Transverse colon (tissue), 4 donors: Measurements from ENCODE around the gene GNB1L. TPM values are rescaled to one million over a fixed set of nuclear protein-coding genes. Genes with fewer than 3 reads are reported as not detected.

Experiments
- DNase-seq: peaks from one replicate; pipeline ENCODE4 v3.0.0-alpha.2; 2019
- H3K27ac ChIP-seq, 4 donors: fragments of 200-600 bp; sonication (generic); 2 replicates each; pipeline ENCODE4 v1.5.1; 2016 to 2018; ENCODE audit warnings: inconsistent platforms in 4 of 4
- H3K27me3 ChIP-seq: fragments of 200-600 bp; sonication (generic); 2 replicates; pipeline ENCODE4 v1.5.1; 2017; ENCODE audit warnings: inconsistent platforms
- H3K36me3 ChIP-seq, 4 donors: fragments of 200-600 bp; sonication (generic); 2 replicates each; pipeline ENCODE4 v1.5.1; 2017 to 2019; ENCODE audit warnings: inconsistent platforms in 4 of 4
- H3K4me1 ChIP-seq, 4 donors: fragments of 200-600 bp; sonication (generic); 2 replicates each; pipeline ENCODE4 v1.5.1; 2017 to 2020; ENCODE audit warnings: inconsistent platforms in 4 of 4
- H3K4me3 ChIP-seq, 4 donors: fragments of 200-600 bp; sonication (generic); 1 replicate in 1 of 4; 2 replicates in 3 of 4; pipeline versions ENCODE4 v1.5.1 to v1.6.1; 2017 to 2019; ENCODE audit warnings: inconsistent platforms in 4 of 4
- H3K9me3 ChIP-seq, 2 donors: fragments of 200-600 bp; sonication (generic); 2 replicates each; pipeline ENCODE4 v1.5.1; 2017 to 2019; ENCODE audit warnings: inconsistent platforms in 2 of 2
- EP300 ChIP-seq: sonication (generic); formaldehyde crosslinking; IDR thresholded peaks from one replicate; pipeline ENCODE4 v1.6.1; 2017; ENCODE audit warnings: antibody characterized with exemption, low read depth
- POLR2A ChIP-seq: fragments of 450-650 bp; IDR thresholded peaks from one replicate; pipeline ENCODE4 v1.6.1; 2016; ENCODE audit warnings: antibody characterized with exemption, mild to moderate bottlenecking, moderate library complexity
- POLR2AphosphoS5 ChIP-seq, 3 donors: sonication (generic); formaldehyde crosslinking; IDR thresholded peaks; one replicate each; pipeline ENCODE4 v1.6.1; 2016; ENCODE audit warnings: antibody characterized with exemption in 3 of 3
- WGBS, 2 donors: methylation state at CpG; one replicate each; pipeline ENCODE4 v1.1.5; 2018; ENCODE audit warnings: low coverage in 1 of 2; 5-methylcytosine and 5-hydroxymethylcytosine counted together
- in situ Hi-C, 4 donors: fragments of 200-750 bp; cut with MboI; loops; one replicate each; pipeline versions ENCODE4 v1.15.0 to v1.15.1; 2017; ENCODE audit warnings: low sequenced_read_pairs in 3 of 4, low pct_ligation_motif_present in 1 of 4, low pct_unique_long_range_greater_than_20kb in 1 of 4
- intact Hi-C: fragments of 100-400 bp; cut with DNase I; formaldehyde crosslinking; loops from one replicate; pipeline ENCODE4 v1.15.1; 2023; ENCODE audit warnings: low total_unique reads
- total RNA-seq, 4 donors: library from RNA; depleted of rRNA; stranded (reverse); fragments of >200 nt; gene quantifications; one replicate each; pipeline ENCODE4 v1.1.0, GENCODE V29; 2016
- TF ChIP-seq, protein P1 (sequence below), 5 experiments: fragments of 200-600 bp in 3 of 5; fragments of 450-650 bp in 2 of 5; sonication (generic) in 3 of 5; IDR thresholded peaks; 1 replicate in 2 of 5; 2 replicates in 3 of 5; pipeline ENCODE4 v1.5.1; 2016 to 2017; ENCODE audit warnings: antibody characterized with exemption in 5 of 5, inconsistent platforms in 3 of 5, mild to moderate bottlenecking in 2 of 5, moderate library complexity in 1 of 5

GNB1L gene
- total RNA-seq, 4 donors from 2014 or later = 0.80 to 4.8 (median 2.8) TPM

- Histone ChIP-seq H3K27me3 (peaks cover 1% of the 10 kb centered on the region), H3K27ac (no peak overlapping the region), H3K4me3 (no peak overlapping the region), H3K36me3 (no peaks in the 10 kb centered on the region), H3K4me1 (no peaks in the 10 kb centered on the region), H3K9me3 (no peaks in the 10 kb centered on the region)
- DNase-seq = no peak
- intact Hi-C loops = no loop called here
- TF ChIP-seq POLR2A = no peak
- no peak for TF ChIP-seq EP300
- TF ChIP-seq, protein P1, sequence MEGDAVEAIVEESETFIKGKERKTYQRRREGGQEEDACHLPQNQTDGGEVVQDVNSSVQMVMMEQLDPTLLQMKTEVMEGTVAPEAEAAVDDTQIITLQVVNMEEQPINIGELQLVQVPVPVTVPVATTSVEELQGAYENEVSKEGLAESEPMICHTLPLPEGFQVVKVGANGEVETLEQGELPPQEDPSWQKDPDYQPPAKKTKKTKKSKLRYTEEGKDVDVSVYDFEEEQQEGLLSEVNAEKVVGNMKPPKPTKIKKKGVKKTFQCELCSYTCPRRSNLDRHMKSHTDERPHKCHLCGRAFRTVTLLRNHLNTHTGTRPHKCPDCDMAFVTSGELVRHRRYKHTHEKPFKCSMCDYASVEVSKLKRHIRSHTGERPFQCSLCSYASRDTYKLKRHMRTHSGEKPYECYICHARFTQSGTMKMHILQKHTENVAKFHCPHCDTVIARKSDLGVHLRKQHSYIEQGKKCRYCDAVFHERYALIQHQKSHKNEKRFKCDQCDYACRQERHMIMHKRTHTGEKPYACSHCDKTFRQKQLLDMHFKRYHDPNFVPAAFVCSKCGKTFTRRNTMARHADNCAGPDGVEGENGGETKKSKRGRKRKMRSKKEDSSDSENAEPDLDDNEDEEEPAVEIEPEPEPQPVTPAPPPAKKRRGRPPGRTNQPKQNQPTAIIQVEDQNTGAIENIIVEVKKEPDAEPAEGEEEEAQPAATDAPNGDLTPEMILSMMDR (IDR thresholded peaks at IDR 0.05) = no peak
- TF ChIP-seq POLR2AphosphoS5 (IDR thresholded peaks at IDR 0.05) = no peak
- in situ Hi-C loops = no loop called here
- 96% methylated on average over 34 of the region's 34 CpGs; no CpG with 5 or more reads in 1 of the 2 donors for WGBS, 2 donors
These were observed 65.9 kb downstream of the GNB1L start for GRCh38 chr22:19788661-19789225.

DNA sequence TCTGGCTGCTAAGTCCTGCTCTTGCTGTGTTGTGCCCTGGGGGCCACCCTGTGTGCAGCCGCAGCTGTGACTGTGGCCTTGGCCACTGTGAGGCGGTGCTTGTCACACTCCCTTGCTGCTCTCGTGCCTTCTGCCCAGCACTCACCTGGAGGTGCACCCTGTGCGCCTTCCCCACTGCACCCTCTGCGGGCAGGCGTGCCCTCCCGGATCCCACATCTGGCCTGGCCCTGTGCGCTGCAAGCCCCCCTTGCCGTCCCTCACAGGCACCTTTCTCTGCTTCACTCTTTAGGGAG is 66.9 kb downstream of the GNB1L start:
- Histone ChIP-seq H3K36me3 (no peaks in the 10 kb centered on the region), H3K4me1 (no peaks in the 10 kb centered on the region), H3K27ac (no peak overlapping the region), H3K27me3 (peaks cover 9% of the 10 kb centered on the region), H3K9me3 (no peaks in the 10 kb centered on the region), H3K4me3 (no peak overlapping the region)
- DNase-seq = no peak
- intact Hi-C loops = no loop called here
- in situ Hi-C loops = no loop called here
- WGBS, 2 donors = 97% methylated on average over 9 of the region's 9 CpGs; no CpG with 5 or more reads in 1 of the 2 donors
- no peak for TF ChIP-seq POLR2A
- TF ChIP-seq, protein P1 (IDR thresholded peaks at IDR 0.05) = no peak
- no peak for TF ChIP-seq POLR2AphosphoS5 (IDR thresholded peaks at IDR 0.05)
- TF ChIP-seq EP300 = no peak

- WGBS, 2 donors = 93% methylated on average over 27 of the region's 28 CpGs; no CpG with 5 or more reads in 1 of the 2 donors
These were observed 67.5 kb downstream of the GNB1L start for GRCh38 chr22:19786959-19787848.

DNA sequence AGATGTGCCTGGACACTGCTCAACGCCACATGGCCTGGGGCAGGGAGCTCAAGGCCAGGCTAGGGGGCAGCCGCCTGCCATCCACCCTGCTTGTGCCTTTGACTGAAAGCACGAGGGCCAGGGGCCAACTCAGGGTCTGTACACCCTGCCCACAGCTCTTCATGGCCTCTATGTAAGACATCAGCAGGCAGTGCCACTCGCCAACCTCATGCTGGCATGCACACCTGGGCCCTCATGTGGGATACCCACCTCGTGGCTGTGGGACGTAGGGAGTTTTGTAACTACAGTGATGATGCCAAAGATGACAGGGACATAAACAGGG is 68.4 kb downstream of the GNB1L start:
- in situ Hi-C loops = no loop called here
- TF ChIP-seq EP300 = no peak
- TF ChIP-seq POLR2A = no peak
- TF ChIP-seq POLR2AphosphoS5 (IDR thresholded peaks at IDR 0.05) = no peak
- TF ChIP-seq, protein P1 (IDR thresholded peaks at IDR 0.05) = no peak

More at GRCh38 chr22:19786959-19787848, 67.5 kb downstream of the GNB1L start:
- in situ Hi-C loops = no loop called here
- no peak overlapping the region for H3K4me3 ChIP-seq
- H3K4me1 ChIP-seq = no peaks in the 10 kb centered on the region
- peaks cover 15% of the 10 kb centered on the region for H3K27me3 ChIP-seq
- no peaks in the 10 kb centered on the region for H3K36me3 ChIP-seq
- H3K9me3 ChIP-seq = no peaks in the 10 kb centered on the region
- intact Hi-C loops = no loop called here
- no peak for DNase-seq
- no peak for TF ChIP-seq EP300
- TF ChIP-seq POLR2AphosphoS5 (IDR thresholded peaks at IDR 0.05) = no peak
- TF ChIP-seq POLR2A = no peak
- TF ChIP-seq, protein P1 (IDR thresholded peaks at IDR 0.05) = no peak
- no peak overlapping the region for H3K27ac ChIP-seq

More for the DNA sequence above, 68.4 kb downstream of the GNB1L start:
- Histone ChIP-seq H3K27ac (no peak overlapping the region), H3K4me1 (no peaks in the 10 kb centered on the region), H3K9me3 (no peaks in the 10 kb centered on the region), H3K27me3 (peaks cover 25% of the 10 kb centered on the region), H3K36me3 (no peaks in the 10 kb centered on the region), H3K4me3 (no peak overlapping the region)
- intact Hi-C loops = no loop called here
- 76% methylated on average over 6 of the region's 6 CpGs; no CpG with 5 or more reads in 1 of the 2 donors for WGBS, 2 donors
- no peak for DNase-seq
